ENCODE results near the gene ANXA1. TPM values are rescaled to one million over a fixed set of nuclear protein-coding genes. Genes with fewer than 3 reads are reported as not detected.

Gene ANXA1
- total RNA-seq, 2 donors from 2014 or later = 69.8 to 142 TPM

DNA sequence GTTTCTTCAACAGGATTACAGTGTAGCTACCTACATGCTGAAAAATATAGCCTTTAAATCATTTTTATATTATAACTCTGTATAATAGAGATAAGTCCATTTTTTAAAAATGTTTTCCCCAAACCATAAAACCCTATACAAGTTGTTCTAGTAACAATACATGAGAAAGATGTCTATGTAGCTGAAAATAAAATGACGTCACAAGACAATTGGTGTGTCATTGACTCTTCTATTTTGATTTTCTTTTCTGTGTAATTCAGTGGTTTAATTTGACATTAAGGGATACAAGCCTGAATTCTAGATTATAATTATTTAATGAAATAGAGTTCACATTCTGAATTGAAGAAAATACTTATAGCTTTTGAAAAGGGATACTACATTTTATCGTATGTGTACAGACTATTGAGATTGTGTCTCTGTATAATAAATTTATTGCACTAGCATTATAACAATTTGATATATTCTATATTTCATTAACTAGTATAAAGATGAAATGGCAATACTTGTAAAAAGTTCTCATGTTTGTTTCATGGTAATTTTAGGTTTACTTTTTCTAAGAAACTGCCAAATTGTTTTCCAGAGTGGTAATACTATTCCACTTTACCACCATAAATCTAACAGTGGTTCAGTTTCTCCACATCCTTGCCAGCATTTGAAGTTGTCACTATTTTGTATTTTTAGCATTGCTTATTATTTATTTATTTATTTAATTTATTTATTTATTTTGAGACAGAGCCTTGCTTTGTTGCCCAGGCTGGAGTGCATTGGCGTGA, 18.7 kb downstream of the ANXA1 start:
- Histone ChIP-seq H3K36me3 (peaks cover 40% of the 10 kb centered on the region), H3K9me3 (no peaks in the 10 kb centered on the region), H3K4me1 (no peaks in the 10 kb centered on the region), H3K4me3 (no peak overlapping the region), H3K27me3 (no peaks in the 10 kb centered on the region), H3K27ac (no peak overlapping the region)
- no peak for DNase-seq (ENCODE audit: low spot score)
- TF ChIP-seq, protein P1, sequence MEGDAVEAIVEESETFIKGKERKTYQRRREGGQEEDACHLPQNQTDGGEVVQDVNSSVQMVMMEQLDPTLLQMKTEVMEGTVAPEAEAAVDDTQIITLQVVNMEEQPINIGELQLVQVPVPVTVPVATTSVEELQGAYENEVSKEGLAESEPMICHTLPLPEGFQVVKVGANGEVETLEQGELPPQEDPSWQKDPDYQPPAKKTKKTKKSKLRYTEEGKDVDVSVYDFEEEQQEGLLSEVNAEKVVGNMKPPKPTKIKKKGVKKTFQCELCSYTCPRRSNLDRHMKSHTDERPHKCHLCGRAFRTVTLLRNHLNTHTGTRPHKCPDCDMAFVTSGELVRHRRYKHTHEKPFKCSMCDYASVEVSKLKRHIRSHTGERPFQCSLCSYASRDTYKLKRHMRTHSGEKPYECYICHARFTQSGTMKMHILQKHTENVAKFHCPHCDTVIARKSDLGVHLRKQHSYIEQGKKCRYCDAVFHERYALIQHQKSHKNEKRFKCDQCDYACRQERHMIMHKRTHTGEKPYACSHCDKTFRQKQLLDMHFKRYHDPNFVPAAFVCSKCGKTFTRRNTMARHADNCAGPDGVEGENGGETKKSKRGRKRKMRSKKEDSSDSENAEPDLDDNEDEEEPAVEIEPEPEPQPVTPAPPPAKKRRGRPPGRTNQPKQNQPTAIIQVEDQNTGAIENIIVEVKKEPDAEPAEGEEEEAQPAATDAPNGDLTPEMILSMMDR (IDR thresholded peaks at IDR 0.05) = no peak

DNA sequence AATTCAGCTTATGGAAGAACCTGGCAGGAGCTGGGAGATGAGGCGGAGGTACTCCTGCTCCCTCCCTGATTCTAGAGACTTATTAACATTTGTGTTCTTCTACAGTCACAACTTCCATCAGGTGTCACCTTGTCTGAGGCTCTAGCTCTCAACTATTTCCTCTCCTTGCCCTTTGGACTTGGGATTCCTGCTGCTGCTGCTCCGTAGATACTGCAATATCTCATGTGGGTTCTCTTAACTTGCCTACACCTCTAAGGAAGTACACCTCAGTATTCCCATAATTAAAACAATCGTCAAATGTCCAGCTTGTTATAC, 21.2 kb downstream of the ANXA1 start:
- no peaks in the 10 kb centered on the region for H3K9me3 ChIP-seq
- H3K36me3 ChIP-seq = peaks cover 15% of the 10 kb centered on the region
- no peak overlapping the region for H3K27ac ChIP-seq
- DNase-seq (ENCODE audit: low spot score) = no peak
- H3K4me3 ChIP-seq = no peak overlapping the region
- TF ChIP-seq, protein P1 (IDR thresholded peaks at IDR 0.05) = no peak
- no peaks in the 10 kb centered on the region for H3K4me1 ChIP-seq
- H3K27me3 ChIP-seq = no peaks in the 10 kb centered on the region

DNA sequence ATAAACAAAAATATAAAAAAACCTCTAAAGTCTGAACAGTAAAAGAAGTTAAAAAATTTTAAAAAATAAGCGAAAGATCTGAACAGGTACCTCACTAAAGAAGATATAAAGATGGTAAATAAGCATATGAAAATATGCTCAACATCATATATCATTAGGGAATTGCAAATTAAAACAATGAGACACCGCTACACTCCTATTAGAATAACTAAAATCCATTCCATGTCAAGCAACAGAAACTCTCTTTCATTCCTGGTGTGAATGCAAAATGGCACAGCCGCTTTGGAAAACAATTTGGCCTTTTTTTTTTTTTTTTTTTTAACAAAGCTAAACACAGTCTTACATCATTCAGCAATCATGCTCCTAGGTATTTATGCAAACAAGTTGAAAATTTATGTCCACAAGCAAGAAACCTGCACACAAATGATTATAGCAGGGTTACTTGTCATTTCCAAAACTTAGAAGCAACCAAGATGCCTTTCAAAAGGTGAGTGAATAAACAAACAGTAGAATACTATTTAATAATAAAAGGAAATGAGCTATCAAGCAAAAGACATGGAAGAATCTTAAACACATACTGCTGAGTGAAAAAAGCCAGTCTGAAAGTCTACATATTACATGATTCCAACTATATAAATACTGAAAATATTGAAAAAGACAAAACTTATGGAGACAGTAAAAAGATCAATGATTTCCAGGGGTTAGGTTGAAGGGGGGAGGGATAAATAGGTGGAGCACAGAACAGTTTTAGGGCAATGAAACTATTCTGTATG, 22.1 kb downstream of the ANXA1 start:
- no peaks in the 10 kb centered on the region for H3K4me1 ChIP-seq
- no peak overlapping the region for H3K27ac ChIP-seq
- TF ChIP-seq, protein P1 (IDR thresholded peaks at IDR 0.05) = no peak
- H3K4me3 ChIP-seq = no peak overlapping the region
- no peak for DNase-seq (ENCODE audit: low spot score)
- H3K27me3 ChIP-seq = no peaks in the 10 kb centered on the region
- no peaks in the 10 kb centered on the region for H3K9me3 ChIP-seq
- H3K36me3 ChIP-seq = peaks cover 7% of the 10 kb centered on the region

DNA sequence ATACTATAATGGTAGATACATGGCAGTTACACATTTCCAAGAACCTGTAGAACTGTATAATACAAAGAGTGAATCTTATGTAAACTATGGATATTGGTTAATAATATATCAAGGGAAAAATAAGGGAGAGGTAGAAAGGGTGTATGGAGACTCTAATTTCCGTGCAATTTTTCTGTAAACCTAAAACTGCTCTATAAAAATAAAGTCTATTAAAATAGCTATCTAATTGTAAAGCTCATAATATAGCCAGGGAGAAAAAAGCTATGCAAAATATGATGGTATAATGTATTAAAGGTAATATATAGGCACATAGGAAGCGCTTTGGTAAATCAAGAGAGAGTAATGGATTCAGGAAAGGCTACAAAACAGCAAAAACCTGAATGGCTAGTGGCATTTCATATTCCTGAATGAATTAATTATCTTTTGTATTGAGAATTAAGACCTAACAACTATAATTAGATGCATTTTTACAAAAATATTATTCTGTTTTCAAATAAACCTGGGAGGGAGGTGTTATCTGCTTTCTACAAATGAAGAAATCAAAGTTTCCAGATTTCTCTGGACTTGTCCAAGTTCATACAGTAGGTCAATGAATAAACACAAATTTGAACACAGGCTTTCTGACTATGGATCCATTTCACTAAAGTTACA, 22.8 kb downstream of the ANXA1 start:
- Histone ChIP-seq H3K9me3 (no peaks in the 10 kb centered on the region), H3K36me3 (peaks cover 1% of the 10 kb centered on the region), H3K4me1 (no peaks in the 10 kb centered on the region), H3K27ac (no peak overlapping the region), H3K27me3 (no peaks in the 10 kb centered on the region), H3K4me3 (no peak overlapping the region)
- TF ChIP-seq, protein P1 (IDR thresholded peaks at IDR 0.05) = no peak
- DNase-seq (ENCODE audit: low spot score) = no peak

DNA sequence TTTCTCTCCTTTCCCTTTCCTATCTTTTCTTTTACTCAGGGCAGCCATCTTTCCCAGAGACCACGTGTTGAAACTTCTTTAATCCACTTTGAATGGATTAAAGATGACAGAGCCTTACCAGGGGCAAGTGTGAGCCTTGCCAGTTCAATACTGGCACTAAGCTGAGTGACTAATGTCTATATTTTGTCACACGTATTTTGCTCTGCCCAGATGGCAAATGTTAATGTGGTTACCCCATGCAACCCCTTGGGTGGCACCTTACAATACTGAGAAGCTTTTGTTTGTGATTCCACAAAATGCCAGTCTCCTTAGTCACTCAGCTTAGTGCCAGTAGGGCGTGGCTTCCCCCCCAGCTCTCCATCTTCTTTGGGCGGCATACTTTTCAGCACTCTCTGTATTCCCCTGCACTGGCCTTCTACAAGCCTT, 24.8 kb downstream of the ANXA1 start:
- Histone ChIP-seq H3K36me3 (no peaks in the 10 kb centered on the region), H3K9me3 (no peaks in the 10 kb centered on the region), H3K27me3 (no peaks in the 10 kb centered on the region), H3K27ac (no peak overlapping the region), H3K4me1 (no peaks in the 10 kb centered on the region), H3K4me3 (no peak overlapping the region)
- no peak for DNase-seq (ENCODE audit: low spot score)
- TF ChIP-seq, protein P1 (IDR thresholded peaks at IDR 0.05) = no peak
